Fibroblast of lung (primary cell): ENCODE results near the gene FGGY. TPM values are rescaled to one million over a fixed set of nuclear protein-coding genes. Genes with fewer than 3 reads are reported as not detected.
A peak's percentile ranks its signal among the peaks of the same experiment; 100 is the strongest.

Experiments
- DNase-seq, 2 donors: peaks; one replicate each; pipeline versions ENCODE4 v3.0.0 to v3.0.0-alpha.2; 2010; ENCODE audit warnings: low read depth in 2 of 2
- H2AFZ ChIP-seq: 2 replicates; pipeline ENCODE4 v1.5.1; 2012; ENCODE audit warnings: low read length, control low read depth, inconsistent platforms
- H3K27ac ChIP-seq: 2 replicates; pipeline ENCODE4 v1.5.1; 2011; ENCODE audit warnings: low read length, control low read depth; ENCODE audit not compliant: insufficient read depth
- H3K27me3 ChIP-seq: 2 replicates; pipeline ENCODE4 v1.5.1; 2011; ENCODE audit warnings: mild to moderate bottlenecking, low read length; ENCODE audit not compliant: control insufficient read depth, insufficient read depth
- H3K36me3 ChIP-seq: 2 replicates; pipeline ENCODE4 v1.5.1; 2011; ENCODE audit warnings: low read length; ENCODE audit not compliant: control insufficient read depth, insufficient read depth
- H3K4me1 ChIP-seq: 2 replicates; pipeline ENCODE4 v1.5.1; 2011; ENCODE audit warnings: low read length; ENCODE audit not compliant: control insufficient read depth, insufficient read depth; ENCODE audit errors: extremely low read depth
- H3K4me2 ChIP-seq: 2 replicates; pipeline ENCODE4 v1.5.1; 2011; ENCODE audit warnings: low read length, control low read depth; ENCODE audit not compliant: insufficient read depth; ENCODE audit errors: extremely low read depth
- H3K4me3 ChIP-seq, 4 experiments: fragments of 200-600 bp in 1 of 4; sonication (generic) in 1 of 4; replicated peaks in 1 of 4; 2 replicates each; pipeline ENCODE4 v1.5.1; 2011 to 2016; ENCODE audit warnings: low read length in 4 of 4, low read depth in 3 of 4, mild to moderate bottlenecking in 3 of 4, control low read depth in 2 of 4, inconsistent platforms in 1 of 4, mixed read lengths in 1 of 4; ENCODE audit not compliant: insufficient read depth in 1 of 4; ENCODE audit errors: control extremely low read depth in 1 of 4
- H3K79me2 ChIP-seq: 2 replicates; pipeline ENCODE4 v1.5.1; 2012; ENCODE audit warnings: mild to moderate bottlenecking, low read length, inconsistent platforms; ENCODE audit not compliant: control insufficient read depth, insufficient read depth
- H3K9ac ChIP-seq: 2 replicates; pipeline ENCODE4 v1.5.1; 2011; ENCODE audit warnings: mild to moderate bottlenecking, low read length, control low read depth; ENCODE audit not compliant: insufficient read depth
- H3K9me3 ChIP-seq: 2 replicates; pipeline ENCODE4 v1.5.1; 2012; ENCODE audit warnings: low read depth, low read length; ENCODE audit not compliant: control insufficient read depth, insufficient read depth
- H4K20me1 ChIP-seq: 2 replicates; pipeline ENCODE4 v1.5.1; 2011; ENCODE audit warnings: low read length; ENCODE audit not compliant: control insufficient read depth, insufficient read depth; ENCODE audit errors: extremely low read depth
- CTCF ChIP-seq, 2 donors: IDR thresholded peaks in 1 of 2; conservative IDR thresholded peaks in 1 of 2; 1 replicate in 1 of 2; 2 replicates in 1 of 2; pipeline ENCODE4 v1.5.1; 2011 to 2012; ENCODE audit warnings: low read length in 2 of 2, control low read depth in 1 of 2, inconsistent platforms in 1 of 2, low read depth in 1 of 2, mild to moderate bottlenecking in 1 of 2
- EZH2 ChIP-seq: IDR thresholded peaks from 2 replicates; pipeline ENCODE4 v1.5.1; 2012; ENCODE audit warnings: low read length, control low read depth, mild to moderate bottlenecking; ENCODE audit errors: missing control alignments
- polyA plus RNA-seq, 2 donors: library from polyadenylated mRNA; depleted of rRNA in 1 of 2; stranded (reverse) in 1 of 2; unstranded in 1 of 2; fragments of >200 nt; gene quantifications; 2 replicates each; pipeline ENCODE4 v1.2.1, GENCODE V29; 2011 to 2012; ENCODE audit warnings: missing spikeins in 1 of 2
- total RNA-seq: library from RNA; depleted of rRNA; stranded (reverse); fragments of >200 nt; gene quantifications from 2 replicates; pipeline ENCODE4 v1.2.1, GENCODE V29; 2014

Gene FGGY
- total and polyA plus RNA-seq, 2 donors (not counting 1 experiment from before 2014, with no cell fraction given) = 9.5 to 32.4 TPM

- no peak for TF ChIP-seq CTCF (conservative IDR thresholded peaks at IDR 0.05 in 1 of 2, IDR thresholded peaks at IDR 0.05 in 1 of 2; ENCODE audit: low read depth in 1 of 2, low read length in 2 of 2)
These were observed 392.8 kb downstream of the FGGY start for GRCh38 chr1:59689730-59690129.

GRCh38 chr1:59690171-59690930, 393.5 kb downstream of the FGGY start:
- no peak for DNase-seq
- Histone ChIP-seq H4K20me1 (no peaks in the 10 kb centered on the region), H3K4me1 (no peaks in the 10 kb centered on the region), H3K36me3 (no peaks in the 10 kb centered on the region), H3K79me2 (no peaks in the 10 kb centered on the region), H3K4me3 (no peak overlapping the region), H3K4me2 (no peak overlapping the region), H3K9ac (no peak overlapping the region), H3K27ac (no peak overlapping the region), H3K9me3 (no peaks in the 10 kb centered on the region), H3K27me3 (no peaks in the 10 kb centered on the region), H2AFZ (no peak overlapping the region)
- TF ChIP-seq CTCF (conservative IDR thresholded peaks at IDR 0.05 in 1 of 2, IDR thresholded peaks at IDR 0.05 in 1 of 2; ENCODE audit: low read depth in 1 of 2, low read length in 2 of 2) (no peak), EZH2 (no peak)

More at GRCh38 chr1:59689730-59690129, 392.8 kb downstream of the FGGY start:
- no peaks in the 10 kb centered on the region for H4K20me1 ChIP-seq
- no peaks in the 10 kb centered on the region for H3K9me3 ChIP-seq
- DNase-seq = no peak
- no peaks in the 10 kb centered on the region for H3K4me1 ChIP-seq
- no peaks in the 10 kb centered on the region for H3K79me2 ChIP-seq
- no peak overlapping the region for H2AFZ ChIP-seq
- H3K27ac ChIP-seq = no peak overlapping the region
- H3K4me2 ChIP-seq = no peak overlapping the region
- no peaks in the 10 kb centered on the region for H3K27me3 ChIP-seq
- no peaks in the 10 kb centered on the region for H3K36me3 ChIP-seq
- H3K4me3 ChIP-seq = no peak overlapping the region
- no peak overlapping the region for H3K9ac ChIP-seq

- no peak for TF ChIP-seq EZH2
- no peak for TF ChIP-seq CTCF (conservative IDR thresholded peaks at IDR 0.05 in 1 of 2, IDR thresholded peaks at IDR 0.05 in 1 of 2; ENCODE audit: low read depth in 1 of 2, low read length in 2 of 2)
- no peaks in the 10 kb centered on the region for H3K27me3 ChIP-seq
- DNase-seq = peak in 1 of 2 donors; percentile 67
- H3K4me2 ChIP-seq = no peak overlapping the region
- H4K20me1 ChIP-seq = no peaks in the 10 kb centered on the region
- H3K27ac ChIP-seq = no peak overlapping the region
- H3K36me3 ChIP-seq = no peaks in the 10 kb centered on the region
- no peaks in the 10 kb centered on the region for H3K4me1 ChIP-seq
- no peaks in the 10 kb centered on the region for H3K79me2 ChIP-seq
- no peak overlapping the region for H3K4me3 ChIP-seq
- no peak overlapping the region for H2AFZ ChIP-seq
- H3K9ac ChIP-seq = no peak overlapping the region
- H3K9me3 ChIP-seq = no peaks in the 10 kb centered on the region
These were observed 394.4 kb downstream of the FGGY start for GRCh38 chr1:59691261-59691660.
